HUDEP-2 (cell line): ENCODE measurements around the gene PRKCZ.
"Not testable (repeated sequence)": the region's sequence is repeated elsewhere in the genome, so short reads cannot be mapped to it uniquely, and the experiment has no call there.

ENCODE experiments used
- DNase-seq, 76 experiments: peaks; one replicate each; lab custom pipeline; 2025; ENCODE audit not compliant: unreplicated experiment in 76 of 76; lab: John Stamatoyannopoulos, UW

PRKCZ gene

DNA sequence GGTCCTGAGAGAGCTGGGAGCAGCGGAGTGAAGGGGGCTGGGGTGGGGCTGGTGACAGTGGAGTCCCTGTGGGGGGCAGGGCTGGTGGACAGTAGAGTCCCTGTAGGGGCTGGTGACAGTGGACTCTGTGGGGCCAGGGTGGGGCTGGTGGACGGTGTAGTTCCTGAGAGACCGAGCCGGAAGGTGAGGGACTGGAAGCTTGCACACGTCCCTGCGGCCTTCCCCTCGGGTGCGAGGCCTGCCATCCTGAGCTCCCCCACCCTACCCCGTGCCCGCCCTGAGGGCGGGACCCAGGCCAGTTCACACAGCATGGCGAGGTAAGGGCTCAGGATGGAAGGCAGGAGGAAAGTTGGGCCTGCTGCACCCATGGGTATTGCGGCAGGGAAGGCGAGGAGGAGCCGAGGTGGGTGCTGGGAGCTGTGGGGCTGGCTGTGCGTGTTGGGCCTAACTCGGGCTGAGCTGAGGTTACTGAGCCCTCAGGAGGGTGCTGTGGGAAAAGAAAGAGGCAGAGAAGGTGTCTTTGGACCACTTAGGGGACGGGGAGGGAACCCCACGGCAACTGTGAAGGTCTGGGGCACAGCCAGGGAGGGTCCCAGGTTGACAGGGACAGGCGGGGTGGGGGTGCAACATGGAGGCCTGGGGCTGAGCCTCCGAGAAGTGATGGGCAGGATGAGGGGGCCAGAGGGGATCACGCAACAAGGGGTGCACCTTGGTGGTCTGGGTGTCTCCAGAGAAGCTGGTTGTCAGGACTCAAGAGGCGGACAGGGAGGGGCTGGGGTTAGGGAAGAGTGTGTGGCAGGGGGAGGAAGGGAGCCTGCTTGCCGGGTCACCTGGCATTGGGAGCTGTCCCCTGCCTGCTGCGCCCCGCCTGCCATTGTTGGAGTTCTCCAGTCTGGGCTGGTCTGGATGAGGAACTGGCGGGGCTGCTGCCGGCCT lies 60.8 kb downstream of the PRKCZ start:
- DNase-seq = no peak

DNA sequence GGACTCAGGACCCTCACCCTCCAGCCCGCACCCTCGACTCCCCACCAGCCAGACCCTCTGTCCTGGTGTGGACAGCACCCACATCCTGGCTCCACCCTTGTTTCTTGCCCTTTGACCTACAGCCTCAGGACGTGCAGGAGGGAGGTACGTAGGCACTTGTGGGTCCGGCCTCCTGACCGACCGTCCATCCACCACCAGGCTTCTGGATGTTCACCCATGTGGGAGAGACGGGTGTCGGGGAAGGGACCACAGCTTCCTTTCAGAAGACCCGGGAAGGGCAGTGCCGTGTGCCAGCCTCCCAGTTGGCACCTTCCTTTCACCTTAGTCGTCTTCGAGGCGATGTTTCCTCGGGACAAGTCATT lies 61.4 kb downstream of the PRKCZ start:
- no peak for DNase-seq

DNA sequence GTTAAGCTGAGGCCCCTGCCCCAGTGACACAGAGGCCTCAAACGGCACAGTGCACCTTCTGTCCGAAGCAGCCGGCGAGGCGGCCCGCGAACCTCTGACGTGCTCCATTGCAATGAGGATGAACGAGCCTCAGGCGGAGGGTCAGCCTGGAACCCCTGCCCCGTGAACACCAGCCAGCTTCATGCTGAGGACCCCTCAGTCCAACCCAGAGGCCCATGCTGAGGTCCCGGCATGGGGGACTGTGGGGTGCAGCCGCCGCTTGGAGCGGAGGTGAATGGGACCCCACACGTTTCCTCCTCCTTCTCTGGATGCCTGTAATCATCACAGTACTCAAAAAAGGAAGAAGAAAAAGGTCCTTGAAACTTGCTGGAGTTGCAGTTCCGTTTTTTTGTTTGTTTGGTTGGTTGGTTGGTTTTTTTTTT lies 62.1 kb downstream of the PRKCZ start:
- no peak for DNase-seq

DNA sequence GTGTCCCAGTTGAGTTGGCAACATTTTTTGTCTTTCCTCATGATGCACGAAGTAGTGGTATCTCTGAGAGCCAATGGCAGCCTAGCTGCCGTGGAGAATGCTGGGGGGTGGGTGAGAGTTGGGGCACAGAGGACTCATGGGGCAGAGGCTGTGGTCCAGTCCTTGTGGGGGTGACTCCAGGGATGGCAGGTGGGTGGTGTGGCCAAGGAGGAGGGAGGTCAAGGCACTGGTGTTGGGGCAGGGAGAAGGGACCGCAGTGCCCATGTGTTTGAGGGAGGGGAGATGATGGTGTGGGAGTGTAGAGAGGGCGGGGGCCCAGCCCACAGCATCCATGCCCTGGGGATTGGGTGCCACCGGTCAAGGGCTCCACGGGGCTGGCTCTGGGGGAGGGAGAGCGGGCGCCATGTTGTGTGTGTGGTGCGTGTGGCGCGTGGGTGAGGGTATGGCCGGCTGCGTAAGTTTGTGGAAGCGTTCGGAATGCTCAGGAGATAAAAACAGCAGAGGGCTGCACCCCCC lies 63.5 kb downstream of the PRKCZ start:
- no peak for DNase-seq

DNA sequence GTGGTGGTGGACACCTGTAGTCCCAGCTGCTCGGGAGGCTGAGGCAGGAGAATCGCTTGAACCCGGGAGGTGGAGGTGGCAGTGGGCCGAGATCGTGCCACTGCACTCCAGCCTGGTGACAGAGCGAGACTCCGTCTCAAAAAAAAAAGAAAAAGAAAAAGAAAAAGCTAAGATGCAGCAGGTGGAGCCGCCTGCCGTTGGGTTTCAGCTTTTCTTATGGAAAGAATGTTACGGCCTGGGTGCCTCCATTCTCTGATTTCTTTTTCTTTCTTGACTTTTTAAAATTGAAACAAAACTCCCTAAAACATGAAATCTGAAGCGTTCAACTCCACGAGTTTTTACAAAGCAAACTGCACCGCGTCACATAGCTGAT lies 64.4 kb downstream of the PRKCZ start:
- DNase-seq = not testable (repeated sequence)

DNA sequence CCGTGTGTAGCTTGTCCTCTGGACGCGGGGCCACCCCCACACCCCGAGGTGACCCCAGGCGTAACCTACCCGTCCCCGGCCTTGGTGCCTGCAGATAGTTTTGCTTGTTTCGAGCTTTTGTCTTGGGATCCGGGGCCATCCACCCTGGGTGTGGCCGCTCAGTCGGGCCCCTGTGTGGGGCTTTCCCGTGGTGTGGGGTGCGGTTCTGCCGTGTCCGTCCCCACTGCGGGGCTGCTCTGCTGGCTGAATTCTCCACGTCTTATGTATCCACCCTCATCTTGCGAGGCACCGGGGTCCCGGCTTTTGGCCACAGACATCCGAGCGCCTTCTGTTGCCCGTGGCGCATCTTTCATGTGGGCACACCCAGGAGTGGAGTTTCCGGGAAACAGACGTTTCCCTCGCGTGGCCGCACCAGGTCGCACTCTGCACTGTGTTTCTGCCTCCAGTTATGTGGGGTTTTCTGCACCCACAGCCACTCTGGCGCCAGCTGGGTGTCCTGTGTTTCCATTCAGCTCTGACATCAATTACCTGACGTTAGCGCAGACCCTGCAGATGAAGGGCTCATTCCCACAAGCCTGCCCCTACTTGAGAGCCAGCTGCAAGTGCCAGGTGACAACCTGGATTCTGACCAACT lies 64.9 kb downstream of the PRKCZ start:
- no peak for DNase-seq

DNA sequence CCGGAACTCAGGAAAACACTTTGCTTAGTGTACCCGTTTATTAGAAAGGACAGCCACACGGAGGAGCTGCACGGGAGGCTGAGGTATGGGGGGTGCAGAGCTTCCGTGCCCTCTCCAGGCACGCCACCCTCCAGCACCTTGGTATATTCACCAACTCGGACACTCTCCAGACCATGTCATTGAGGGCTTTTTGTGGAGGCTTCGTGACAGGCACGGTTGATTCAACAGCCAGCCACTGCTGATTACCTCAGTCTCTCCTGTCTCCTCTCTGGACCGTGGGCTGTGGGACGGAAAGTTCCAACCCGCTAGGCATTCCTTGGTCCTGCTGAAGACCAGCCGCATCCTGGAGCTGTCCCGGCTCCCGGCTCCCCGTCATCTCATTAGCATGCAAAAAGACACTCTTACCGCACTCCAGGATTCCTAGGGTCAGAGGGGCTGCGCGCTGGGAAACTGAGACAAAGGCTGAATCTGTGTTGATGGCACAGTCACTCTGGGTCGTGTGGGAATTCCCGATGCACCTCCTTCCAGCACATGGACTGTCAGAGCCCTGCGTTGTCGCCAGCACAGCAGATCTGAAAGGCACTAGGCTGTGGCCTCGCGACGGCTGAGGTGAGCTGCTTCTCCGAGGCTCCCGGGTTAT lies 65.6 kb downstream of the PRKCZ start:
- DNase-seq = no peak

DNA sequence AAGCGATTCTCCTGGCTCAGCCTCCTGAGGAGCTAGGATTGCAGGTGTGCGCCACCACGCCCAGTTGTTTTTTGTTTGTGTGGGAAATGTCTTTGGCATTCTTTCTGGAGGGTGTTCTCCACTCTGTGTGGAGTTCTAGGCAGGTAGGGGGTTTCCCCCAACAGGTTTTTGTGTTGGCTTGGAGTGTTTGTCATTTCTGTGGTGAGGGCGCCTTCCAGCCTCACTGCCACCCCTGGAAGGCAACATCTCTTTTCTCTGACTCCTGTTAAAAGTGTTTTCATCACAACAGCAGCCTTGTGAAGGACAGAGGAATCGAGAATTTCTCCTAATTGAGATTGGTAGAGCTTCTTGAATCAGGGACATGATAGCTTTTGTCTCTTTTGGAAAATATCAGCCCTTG lies 69.7 kb downstream of the PRKCZ start:
- no peak for DNase-seq

DNA sequence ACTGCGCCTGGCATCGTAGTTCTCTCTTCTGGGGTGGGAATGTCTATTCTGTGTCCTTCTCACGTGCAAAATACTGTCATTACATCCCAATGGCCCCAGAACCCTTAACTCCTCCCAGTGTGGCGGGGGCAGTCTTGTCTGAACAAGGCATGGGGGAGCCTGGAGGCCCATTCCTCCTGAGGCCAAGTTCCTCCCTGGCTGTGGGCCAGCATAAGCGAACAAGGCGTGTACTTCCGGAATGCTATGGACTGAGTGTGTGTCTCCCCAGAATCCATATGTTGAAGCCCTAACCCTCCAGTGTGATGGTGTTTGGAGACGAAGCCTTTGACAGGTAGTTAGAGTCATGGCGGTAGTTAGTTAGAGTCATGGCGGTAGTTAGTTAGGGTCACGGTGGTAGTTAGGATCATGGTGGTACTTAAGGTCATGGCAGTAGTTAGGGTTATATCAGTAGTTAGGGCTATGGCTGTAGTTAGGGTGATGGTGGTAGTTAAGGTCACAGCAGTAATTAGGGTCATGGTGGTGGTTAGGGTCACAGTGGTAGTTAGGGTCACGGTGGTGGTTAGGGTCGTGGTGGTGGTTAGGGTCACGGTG lies 71.0 kb downstream of the PRKCZ start:
- DNase-seq = no peak

DNA sequence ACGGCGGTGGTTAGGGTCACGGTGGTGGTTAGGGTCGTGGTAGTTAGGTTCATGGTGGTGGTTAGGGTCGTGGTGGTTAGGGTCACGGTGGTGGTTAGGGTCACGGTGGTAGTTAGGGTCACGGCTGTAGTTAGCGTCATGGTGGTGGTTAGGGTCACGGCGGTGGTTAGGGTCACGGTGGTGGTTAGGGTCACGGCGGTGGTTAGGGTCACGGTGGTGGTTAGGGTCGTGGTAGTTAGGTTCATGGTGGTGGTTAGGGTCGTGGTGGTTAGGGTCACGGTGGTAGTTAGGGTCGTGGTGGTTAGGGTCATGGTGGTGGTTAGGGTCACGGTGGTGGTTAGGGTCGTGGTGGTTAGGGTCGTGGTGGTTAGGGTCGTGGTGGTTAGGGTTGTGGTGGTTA lies 71.6 kb downstream of the PRKCZ start:
- DNase-seq = not testable (repeated sequence)

DNA sequence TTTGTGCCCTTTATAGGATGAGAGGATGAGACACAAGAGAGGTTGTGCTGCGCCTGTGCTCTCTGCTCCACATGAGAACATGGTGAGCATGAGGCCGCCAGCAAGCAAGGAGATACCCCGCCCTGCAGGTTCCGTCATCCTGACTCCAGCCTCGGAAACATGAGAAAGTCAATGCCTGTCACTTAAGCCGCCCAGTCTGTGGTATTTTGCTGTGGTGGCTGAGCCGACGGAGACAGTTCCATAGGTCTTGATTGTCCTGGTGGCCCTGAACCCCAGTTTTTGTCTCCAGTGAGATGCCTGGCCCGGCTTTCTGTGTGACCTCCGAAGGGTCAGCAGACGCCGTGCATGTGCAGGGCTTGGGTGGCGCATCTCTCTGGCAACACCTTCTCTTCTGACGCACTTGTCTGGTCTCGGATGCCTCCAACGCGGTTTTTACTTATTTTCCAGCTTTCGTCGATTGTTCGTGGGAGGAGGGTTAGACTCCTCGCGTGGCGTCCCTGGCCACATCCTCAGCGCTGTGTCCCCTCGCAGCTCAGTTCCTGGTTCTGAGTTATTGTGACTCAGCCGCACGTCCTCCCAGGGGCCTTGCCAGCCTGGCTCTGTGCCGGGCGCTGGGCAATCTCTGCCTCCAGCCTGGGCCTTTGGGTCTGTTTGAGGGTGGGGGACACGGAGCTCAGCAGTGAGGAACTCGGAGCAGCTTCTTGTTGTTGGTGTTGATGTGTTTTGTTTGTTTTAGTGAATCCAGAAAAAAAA lies 74.4 kb downstream of the PRKCZ start:
- DNase-seq = no peak

DNA sequence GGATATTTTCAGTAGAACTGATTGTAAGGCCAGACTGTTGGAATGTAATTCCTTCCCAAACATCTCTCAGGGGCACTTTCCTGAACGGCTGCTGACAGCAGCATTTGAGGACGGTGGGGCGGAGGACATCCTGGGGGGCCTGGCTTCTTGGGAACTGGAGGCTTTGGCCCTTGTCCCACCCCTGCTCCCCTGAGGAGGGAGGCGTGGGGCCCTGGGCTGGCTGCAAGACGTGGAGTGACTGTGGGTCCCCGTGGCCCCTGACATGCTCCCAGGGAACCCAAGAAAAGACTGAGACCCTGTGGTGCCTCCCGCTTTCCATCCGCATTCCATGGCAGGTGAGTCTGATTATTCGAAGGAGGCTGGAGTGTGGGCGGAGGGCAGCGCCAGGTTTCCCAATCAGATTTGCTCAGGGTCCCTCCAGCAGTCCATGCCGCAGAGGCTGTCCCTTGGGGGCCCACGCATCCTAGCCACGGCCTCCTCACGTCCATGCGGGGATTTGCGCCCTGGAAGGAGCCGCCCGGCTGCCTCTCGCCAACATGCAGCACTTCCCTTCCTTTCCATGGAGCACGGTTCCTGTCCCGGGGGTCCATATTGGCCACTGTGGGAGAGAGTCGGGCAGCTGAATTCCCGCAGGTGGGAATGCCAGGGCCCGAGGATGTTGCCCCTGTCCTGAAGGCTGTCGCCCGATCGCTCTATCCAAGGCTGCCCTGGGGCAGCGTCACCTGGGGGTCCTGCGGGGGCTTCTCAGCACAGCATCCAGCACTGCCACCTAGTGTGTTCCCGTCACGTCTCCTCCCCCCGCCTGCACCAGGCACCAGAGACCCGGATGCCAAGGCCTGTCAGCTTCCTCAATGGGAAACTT lies 75.4 kb downstream of the PRKCZ start:
- no peak for DNase-seq

DNA sequence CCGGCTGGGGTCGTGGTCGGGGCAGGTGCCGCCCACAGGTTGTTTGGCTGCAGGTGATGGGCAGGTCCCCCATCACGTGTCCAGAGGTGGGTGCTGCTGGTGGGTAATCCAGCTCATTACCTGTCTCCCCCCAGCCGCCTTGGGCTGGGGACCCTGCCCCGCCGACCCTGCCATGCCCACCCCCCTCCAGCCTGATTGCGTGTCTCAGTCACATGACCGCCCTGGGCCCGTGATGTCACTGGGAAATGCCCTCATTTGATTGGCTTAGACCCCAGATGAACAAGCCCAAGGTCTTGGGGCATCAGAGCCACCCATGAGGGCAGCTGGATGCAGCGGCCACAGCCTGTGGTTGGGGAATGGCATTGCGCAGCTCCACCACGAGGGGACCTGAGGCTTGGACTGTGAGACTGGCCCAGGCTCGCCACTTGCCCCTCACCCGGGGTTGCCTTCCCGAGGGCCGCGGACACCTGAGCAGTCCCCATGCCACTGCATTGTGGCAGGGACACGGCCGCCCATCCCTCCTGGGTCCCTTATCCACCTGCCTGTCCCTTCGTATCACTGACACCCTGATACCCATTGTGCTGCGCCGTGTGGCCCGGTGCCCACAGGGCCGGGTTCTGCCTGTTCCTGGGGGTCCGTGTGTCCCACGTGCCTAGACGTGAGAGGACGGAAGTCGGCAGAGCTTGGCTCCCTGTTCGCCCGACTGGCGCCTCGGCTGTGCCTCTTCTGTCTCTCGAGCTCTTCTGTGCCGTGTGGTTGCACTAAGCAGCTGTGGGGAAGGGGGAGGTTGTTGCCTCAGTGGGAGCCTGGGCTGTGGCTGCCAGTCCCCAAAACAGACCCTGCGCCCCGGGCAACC lies 76.3 kb downstream of the PRKCZ start:
- DNase-seq = no peak

DNA sequence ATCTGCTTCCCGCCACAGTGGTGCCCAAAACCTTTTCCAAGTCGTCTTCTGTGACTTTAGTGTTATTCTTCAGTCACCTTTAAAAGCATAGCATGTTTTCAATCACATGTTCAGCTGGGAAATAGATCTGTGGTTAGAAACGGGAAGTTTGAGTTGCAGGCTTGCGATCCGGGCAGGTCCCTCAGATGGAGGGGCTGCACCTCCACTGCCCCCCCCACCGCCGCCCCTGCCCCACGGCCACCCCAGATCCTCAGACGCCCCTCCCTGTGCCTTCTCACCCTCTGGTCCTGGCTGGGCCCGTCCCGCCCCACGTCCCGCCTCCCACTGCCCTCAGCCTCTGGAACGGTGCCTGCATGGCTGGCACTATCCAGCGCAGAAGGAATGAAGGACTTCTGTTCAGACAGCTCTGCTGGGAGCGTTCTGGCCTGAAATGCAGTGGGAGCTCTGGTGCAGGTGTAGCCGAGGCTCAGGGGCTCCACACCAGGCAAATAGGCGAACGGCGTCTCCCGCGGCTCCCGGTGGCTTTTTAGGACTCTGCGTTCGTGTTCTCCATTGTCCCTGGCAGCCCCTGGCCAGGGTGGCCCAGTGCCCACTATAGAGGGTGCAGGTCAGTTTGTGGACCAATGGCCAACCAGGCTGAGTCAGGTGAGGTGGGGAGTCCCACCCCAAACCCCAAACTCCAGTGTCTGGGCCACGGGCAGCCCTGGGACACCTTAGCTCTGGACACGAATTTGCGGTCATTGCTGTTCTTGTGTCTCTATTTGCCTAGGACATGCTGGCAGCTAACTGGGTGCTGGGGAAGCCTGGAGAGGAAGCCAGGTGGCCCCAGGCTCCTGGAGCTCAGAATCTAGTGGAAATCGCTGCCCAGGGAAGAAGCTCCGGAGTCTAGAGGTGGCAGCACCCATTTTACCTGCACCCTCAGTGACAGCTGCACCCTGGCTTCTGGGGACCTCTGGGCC lies 77.3 kb downstream of the PRKCZ start:
- DNase-seq = no peak

DNA sequence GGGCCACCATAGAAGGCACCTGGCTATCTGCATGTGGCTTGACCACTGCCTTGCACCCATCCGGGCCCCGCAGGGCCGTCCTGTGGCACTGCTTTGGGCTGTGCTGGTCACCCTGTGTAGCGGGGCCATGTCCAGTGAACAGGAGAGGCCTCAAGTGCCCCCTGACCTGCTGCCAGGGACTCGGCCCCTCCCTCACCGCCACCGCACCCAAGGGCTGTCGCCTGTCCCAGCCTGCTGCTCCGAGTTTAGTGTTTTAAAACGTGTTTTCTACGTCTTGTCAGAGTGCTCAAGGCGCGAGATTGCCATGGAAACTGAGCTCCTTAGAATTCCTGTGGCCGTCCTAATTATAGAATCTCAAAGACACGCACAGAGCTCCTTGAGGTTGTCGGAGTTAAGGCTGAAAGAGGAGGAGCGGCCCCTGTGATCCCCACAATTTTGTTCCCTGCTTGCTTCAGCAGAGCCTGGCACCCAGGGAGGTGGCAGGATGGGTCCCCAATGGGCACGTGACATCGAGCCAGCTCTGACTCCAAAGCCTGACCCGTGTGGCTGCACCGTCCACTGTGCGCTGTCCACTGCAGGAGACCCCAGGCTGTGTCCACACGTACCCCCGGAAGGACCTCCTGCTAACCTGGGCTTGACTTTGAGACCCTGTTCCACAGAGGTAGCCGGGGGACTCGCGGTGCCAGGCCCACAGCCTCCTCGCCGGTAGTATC lies 78.1 kb downstream of the PRKCZ start:
- no peak for DNase-seq

DNA sequence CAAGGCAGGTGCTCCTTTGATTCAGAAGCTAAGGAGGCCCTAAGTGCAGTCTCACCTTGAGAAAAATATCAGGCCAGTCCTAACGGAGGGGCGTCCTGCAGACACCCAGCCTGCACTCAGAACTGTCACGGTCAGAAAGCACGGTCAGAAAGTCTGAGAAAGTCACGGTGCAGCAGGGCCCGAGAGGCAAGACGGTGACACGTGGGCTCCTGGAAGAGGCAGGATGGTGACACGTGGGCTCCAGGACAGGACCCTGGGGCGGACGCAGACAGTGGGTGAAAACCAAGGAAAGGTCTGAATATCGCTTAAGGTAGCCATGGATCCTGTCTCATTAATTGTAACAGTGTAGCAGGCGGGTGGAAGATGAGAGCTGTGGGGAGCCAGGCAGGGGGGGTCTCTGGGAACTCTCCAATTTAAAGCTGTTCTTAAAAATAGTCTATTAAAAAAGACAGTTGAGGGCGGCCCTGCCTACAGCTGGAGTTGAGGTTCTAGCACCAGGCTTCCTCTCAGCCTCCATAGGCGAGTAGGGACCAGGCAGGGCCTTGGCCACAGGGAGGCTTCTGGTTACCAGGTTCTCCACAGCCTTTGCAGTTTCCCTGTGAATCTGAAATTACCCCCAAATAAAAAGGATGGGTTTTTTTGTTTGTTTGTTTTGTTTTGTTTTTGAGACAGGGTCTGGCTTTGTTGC lies 79.2 kb downstream of the PRKCZ start:
- no peak for DNase-seq
